ENCODE results near the gene EPHB6.

Gene EPHB6, protein sequence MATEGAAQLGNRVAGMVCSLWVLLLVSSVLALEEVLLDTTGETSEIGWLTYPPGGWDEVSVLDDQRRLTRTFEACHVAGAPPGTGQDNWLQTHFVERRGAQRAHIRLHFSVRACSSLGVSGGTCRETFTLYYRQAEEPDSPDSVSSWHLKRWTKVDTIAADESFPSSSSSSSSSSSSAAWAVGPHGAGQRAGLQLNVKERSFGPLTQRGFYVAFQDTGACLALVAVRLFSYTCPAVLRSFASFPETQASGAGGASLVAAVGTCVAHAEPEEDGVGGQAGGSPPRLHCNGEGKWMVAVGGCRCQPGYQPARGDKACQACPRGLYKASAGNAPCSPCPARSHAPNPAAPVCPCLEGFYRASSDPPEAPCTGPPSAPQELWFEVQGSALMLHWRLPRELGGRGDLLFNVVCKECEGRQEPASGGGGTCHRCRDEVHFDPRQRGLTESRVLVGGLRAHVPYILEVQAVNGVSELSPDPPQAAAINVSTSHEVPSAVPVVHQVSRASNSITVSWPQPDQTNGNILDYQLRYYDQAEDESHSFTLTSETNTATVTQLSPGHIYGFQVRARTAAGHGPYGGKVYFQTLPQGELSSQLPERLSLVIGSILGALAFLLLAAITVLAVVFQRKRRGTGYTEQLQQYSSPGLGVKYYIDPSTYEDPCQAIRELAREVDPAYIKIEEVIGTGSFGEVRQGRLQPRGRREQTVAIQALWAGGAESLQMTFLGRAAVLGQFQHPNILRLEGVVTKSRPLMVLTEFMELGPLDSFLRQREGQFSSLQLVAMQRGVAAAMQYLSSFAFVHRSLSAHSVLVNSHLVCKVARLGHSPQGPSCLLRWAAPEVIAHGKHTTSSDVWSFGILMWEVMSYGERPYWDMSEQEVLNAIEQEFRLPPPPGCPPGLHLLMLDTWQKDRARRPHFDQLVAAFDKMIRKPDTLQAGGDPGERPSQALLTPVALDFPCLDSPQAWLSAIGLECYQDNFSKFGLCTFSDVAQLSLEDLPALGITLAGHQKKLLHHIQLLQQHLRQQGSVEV

DNA sequence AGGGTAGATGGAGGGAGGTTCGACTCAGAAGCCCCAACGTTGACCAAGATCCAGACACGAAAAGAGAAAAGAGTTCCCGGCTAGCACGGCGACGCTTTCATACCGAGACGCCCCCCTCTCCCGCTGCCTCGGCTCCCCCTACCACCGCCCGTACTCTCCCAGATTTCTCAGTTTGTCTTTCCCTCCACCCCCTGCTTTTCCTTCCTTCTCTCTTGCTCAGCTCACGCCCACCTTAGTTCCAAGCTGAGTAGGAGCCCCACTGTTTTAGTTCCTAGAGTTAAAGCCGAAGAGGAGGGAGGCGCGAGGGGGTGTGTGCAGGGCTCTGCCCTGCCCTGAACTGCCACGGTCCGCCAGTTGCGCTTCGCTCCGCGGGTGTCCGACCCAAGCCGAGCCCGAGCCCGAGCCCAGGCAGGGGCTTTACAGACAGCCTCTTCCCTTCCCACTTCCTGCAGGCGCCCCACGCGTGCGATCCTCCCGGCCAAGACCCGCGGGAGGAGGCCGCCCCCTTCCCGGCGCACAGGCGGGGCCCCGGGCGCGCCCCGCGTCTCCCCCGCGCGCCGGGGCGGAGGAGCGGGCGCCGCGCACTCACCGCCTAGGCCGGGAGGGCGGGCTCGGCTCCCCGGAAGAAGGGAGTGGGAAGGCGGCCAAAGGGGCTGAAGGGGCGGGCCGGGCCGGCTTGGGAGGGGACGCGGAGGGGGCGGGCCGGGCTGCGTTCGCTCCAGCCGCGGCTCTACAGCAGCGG lies at the start of gene EPHB6:
Gene EPHB6, plus strand, starts transcription at position 705 of the 742 bp plus-strand sequence. CDS start 8,152 bp downstream, outside the sequence.
- DNase-seq (ENCODE audit: low spot score): no peak

DNA sequence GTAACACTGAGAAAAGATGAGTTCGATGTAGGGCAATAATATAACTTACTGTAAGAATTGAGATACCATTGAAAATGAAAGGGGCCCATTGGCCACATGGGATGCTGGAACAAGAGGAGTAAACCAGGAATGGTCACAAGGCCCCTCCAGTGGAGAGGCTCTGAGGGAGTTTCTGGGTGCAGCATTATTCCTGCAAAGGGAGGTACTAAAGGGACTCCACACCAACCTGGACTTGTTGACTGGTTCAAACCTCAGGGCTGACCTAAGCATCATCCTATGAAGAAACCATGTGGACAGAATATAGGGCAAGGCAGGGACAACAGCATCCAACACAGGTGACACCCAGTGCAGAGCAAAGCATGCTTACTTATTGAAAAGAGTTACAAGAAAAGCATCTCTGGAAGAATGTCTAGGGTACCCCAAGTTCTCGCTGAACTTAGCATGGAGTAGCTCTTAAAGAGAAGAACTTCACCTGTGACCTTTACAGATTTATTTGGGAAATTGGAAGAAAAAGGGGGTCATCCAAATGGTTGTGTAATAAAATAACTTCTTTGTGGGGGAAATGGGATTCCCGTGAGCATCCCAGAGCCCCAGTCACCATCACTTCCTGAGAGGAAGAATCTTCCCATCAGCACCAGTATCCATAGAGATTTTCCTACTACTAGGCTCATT lies 49.4 kb upstream of the EPHB6 start:
- DNase-seq (ENCODE audit: low spot score): no peak

DNA sequence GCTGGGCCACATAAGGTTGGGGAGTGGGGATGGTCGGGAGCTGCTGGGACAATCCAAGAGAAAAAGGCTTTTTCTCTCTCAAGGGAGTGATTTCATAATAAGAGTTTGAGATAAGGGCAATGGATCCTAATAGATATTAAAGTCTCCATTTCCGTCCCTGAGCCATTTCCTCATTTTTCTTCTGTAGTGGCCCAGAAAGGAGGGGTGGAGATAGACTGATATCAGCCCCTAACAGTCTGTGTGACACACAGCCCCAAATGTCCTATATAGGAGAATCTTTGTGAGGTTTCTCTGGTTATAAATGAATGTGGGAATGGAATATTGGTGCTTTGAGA lies 48.9 kb upstream of the EPHB6 start:
- no peak for DNase-seq (ENCODE audit: low spot score)

DNA sequence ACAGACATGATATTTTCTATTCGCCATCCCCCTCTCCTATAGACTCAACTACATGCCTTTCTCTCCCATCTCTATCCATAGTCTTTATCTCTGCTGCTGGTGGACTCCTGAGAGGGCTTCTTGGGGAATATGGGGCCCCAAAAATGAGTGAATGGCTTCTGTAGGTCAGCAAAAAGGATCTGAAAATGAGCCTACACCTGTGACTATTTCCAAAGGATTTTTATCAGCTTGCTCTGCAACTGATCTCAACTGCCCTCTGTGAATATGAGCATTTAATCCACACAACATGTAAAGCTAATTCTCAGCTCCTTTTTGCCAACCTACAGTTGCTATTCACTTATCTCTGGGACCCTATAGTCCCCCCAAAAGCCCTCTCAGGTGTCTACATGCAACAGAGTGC lies 47.9 kb upstream of the EPHB6 start:
- no peak for DNase-seq (ENCODE audit: low spot score)

DNA sequence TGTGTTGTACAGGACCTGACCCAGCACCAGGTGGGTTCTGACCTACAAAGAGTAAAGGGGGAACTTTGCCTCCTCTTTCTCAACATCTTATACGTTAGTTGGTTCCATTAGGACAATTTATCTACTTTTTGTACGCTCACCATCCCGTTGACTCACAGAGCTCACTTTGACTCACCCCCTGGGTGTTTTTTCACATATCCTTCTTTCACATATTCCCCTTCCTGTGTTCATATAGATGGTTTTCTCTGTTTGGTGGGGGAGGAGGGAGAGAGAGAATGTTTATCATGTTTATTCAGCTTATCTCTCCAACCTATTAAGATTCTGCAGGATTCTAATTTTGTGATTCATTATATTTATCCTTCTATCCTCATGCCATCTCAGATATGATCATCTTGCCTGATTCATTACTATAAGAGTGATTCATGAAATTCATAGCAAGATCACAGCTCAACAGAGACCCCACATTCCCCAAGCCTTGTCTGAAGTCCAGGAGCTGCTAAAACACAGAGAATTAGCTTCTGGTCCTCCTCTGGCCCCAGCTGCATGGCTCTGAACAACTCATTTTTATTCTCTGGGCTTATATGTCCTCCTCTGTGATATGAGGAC lies 46.9 kb upstream of the EPHB6 start:
- no peak for DNase-seq (ENCODE audit: low spot score)

DNA sequence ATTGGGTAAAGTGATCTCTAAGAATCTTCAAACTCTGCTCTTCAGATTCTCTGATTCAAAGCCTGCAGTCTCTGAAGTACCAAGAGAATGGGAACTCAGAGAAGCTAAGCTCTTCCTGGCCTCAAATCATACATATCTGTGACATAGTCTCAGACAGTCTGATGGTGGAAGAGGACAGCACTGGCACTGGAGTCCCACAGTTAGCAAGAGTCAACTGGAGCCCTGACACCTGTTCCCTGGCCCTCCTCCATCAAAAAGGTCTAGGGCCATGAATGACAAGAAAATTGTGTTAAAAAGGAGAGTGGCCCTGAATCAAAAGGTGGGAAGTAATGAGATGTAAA lies 46.4 kb upstream of the EPHB6 start:
- no peak for DNase-seq (ENCODE audit: low spot score)

DNA sequence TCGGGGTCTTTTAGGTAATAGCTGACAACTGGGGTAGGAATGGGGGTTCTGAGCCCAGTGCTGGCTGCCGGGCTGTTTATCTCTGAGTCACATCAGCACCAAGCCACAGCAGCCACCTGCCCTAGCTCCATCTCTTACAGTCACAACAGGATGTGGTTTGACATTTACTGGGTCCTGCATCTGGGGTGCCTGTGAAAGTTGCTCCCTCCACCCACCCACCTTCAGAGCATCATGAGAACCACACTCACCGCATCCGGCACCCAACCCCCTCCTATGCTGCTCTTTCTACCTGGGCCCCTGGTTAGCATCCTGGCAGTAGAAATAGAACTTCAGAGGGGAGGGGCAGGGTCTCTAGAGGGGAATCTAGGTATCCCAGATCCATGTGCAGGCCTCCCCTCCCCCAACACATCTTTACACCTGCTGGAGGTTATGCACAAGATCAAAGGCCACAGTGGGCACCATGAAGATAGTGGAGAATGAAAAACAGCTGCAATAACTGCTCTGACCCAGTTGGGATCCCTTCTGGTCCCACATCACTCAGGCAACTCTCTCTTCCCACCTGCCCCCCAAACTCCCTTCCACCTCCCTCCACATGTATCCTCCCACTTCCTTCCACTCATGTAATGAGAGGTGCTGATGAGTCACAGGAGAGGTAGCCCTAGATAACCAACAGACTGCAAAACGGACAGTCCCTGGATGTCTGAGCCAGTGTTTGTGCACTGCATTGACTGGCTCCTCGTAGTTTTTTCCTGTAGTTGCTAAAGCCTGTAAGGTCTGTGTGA lies 45.9 kb upstream of the EPHB6 start:
- DNase-seq (ENCODE audit: low spot score): no peak

DNA sequence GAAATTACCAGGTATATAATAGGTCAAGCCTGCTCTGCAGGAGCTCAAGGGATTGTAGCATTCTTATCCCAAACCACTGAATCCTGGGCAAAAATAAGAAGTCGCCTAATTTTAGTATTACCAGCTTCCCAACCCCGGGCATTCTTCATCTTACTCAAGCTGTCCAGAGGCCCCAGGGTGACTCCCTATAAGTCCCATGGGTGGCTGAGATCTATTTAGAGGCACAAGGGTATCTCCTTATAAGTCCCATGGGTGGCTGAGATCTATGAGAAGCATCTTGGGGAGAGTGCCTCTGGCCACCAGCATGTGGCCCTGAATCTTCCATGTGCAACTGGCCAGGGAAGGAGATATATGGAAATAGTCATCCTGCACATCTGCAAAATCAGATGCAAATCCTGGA lies 45.2 kb upstream of the EPHB6 start:
- no peak for DNase-seq (ENCODE audit: low spot score)

DNA sequence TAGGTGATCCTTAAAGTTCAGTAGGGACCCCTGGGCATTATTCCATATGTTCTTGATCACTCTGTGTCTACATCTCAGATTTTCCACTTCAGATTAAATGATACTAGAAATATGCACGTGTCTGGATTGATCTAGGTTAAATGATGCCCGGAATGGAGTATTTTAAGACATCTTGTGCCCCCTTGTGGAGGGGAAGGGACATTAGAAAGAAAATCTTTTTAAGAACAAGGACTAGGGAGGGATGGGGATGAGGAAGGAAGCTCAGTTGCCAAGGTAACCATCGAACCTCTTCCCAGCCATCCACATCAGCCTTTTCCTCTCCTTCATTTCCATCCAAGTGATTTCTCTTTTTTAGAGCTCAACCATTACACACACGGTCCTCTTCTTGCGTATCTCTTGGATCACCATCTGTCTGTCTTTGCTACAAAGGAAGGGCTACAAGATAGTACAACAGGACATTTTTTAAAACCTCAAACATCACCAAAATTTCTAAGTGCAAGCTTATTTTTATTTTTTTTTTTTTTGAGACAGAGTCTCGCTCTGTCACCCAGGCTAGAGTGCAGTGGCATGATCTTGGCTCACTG lies 43.6 kb upstream of the EPHB6 start:
- peak; percentile 59 for DNase-seq (ENCODE audit: low spot score)

DNA sequence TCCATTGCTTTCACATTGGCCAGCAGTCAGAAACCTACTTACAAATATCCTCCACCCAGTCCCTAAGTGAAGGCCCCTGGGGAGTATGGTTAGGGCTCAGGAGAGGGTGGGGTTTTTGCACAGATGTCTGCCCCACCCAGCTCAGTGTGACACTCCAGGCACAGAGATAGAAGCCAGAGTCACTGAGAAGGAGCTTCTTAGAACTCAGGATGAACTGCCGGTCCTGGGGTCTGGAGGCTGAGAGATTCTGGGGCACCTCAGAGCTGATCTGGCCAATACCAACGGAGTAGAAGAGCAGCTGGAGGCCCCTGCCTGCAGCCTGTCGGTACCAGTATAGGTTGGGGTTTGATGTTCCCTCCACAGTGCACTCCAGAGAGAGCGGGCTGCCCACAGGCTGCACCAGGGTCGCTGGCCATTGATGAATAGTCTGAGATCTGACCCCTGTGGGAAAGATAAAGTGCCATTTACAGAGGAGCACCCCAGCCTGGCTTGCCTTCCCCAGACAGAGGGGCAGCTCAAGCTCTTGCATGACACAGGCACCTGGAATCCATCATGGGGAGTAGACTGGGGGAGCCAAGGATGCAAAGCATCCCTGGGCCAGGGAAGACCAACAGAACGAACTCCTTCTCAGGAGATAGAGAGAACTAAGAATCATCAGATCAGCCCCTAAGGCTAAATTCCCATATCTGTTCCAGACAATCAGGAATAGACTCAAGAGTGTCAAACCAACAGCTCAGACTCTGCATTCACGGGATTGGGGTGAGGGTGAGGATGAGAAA lies 42.2 kb upstream of the EPHB6 start:
- no peak for DNase-seq (ENCODE audit: low spot score)

DNA sequence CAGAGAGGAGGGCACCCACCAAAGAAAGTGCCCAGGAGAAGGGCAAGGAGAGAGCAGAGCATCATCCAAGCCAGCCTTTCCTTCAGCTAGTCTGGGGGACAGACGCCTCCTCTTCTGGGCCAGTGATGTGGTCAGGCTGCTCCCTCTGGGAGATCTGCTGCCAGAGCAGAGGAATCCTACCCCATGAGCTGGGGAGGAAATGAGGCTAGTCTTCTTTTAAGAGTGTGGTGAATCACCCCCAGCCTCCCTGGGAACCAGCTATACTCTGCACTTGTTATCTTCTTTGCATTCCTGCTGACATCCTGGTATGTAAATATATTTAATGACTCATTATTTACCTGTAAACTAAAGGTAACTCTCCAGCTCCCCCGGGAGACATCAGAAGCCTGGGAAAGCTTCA lies 41.6 kb upstream of the EPHB6 start:
- DNase-seq (ENCODE audit: low spot score): no peak

DNA sequence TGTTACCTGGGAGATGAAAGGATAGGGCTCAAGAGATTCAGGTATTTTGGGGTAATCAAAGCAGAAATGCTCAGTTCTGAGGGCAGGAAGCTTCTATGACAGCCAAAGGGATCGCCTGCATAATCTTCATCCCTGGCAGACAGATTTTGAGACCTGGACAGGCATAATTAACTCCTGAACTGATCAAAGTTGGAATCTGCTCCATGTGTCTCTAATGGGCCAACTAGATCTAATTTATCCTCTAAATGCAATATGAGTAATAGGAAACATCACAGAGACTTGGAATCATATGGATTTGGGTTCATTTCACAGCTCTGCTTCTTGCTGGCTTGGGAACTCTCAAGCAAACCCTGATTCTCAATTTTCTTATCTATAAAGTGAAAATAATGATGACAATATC lies 41.2 kb upstream of the EPHB6 start:
- DNase-seq (ENCODE audit: low spot score): no peak

DNA sequence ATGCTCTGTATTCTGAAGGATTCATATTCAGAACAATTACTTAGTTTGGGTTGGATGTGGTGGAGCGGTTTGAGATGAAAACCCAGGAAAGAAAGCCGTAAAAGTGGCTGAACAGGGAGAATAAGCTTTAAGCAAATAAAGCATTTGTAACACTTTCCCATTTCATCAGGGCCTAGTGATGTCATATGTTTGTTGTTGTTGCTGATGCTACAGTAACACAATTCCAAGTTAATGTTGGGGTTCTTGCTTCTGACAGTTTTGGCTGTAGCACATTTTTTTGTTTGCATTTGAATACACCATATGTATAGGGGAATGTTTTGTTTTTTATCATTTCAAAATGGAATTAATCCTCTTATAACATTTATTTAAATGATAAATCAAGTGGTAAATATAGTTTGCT lies 40.4 kb upstream of the EPHB6 start:
- no peak for DNase-seq (ENCODE audit: low spot score)

DNA sequence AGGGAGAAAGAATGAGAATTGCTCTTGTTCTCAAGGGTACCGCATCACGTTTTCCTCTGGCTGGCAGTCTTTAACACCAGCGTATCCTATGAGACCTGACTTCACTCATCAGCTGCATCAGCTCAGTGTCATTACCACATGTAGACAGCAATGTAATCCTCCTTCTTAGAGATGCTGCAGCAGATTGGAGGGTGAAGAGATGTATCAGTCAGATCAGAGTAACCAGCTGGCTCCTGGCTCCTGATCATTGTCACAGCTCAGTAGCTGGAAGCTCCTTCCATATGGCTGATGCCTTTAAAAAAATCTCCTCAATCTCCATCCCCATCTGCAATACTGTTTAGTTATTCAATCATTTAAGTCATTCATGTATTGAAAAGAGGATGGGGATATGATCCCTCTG lies 39.7 kb upstream of the EPHB6 start:
- peak; percentile 11 for DNase-seq (ENCODE audit: low spot score)

DNA sequence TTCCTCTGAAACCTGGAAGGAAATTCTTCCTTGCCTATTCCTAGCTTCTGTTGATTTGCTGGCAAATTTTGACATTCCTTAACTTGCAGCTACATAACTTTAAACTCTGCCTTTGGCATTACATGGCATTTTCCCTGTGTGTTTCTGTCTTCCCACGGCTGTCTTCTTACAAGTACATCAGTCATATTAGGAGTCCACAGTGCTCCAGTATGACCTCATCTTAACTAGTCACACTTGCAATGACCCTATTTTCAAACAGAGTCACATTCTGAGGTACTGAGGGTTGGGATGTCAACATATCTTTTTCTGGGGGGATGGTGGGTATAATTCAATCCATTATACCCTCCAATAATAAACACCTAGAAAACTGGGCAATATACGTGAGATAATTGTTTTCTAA lies 37.4 kb upstream of the EPHB6 start:
- no peak for DNase-seq (ENCODE audit: low spot score)

DNA sequence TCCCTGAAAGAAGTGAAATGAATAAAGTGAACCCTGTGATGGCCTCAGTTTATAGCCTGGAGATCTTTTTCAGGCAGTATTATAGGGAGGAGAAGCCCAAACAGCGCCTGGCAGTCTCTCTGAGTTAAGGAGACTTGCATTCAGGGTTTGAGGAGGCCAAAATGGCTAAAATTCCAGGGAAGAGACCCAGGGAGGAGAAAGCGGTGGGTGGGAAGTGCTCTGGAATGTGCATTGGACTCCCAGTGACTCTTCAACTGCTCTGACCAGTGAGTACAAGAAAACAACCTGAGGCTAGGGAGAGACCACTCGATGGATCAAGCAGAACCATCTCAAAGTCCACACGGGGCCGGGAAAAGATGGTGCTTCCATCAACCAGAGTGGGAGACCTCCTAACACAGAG lies 35.3 kb upstream of the EPHB6 start:
- no peak for DNase-seq (ENCODE audit: low spot score)

DNA sequence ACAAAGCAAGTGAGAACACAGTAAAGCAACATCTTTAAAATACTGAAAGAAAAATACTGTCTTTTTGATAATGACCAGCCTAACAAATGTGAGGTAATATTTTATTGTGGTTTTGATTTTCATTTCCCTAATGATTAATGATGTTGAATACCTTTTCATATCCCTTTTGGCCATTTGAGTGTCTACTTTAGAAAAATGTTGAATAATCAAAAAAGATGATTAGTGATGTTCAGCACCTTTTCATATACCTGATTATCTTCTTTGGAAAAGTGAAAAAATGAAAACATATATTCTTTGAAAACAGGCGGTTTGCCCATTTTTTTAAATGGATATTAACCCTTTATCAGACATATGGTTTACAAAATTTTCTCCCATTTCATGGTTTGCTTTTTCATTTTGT lies 32.2 kb upstream of the EPHB6 start:
- DNase-seq (ENCODE audit: low spot score): no peak

DNA sequence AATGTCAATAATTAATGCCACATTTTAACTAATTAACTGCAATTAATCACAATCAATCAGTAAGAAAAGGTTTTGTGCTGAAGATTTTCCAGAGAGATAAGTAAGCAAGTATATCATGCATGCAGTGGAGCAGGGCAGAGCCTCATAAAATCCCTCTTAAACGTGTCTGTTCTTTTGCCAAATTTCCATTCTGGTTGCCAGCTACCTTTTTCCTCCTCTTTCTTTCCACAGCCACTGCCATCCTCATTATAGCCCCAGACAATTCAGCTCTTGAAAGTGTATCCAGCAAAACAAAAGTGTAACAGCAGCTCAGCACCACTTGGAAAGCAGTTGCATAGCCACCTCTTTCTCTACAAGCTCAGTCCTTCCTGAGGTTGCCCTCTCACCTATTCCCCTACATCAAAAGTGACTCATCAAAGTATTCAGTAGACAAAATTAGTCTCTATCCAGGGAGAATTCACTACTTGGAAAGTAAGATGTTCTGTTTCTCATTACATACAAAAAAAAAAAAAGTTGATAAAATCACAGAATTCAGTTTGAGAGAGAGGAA lies 26.9 kb upstream of the EPHB6 start:
- DNase-seq (ENCODE audit: low spot score): no peak

DNA sequence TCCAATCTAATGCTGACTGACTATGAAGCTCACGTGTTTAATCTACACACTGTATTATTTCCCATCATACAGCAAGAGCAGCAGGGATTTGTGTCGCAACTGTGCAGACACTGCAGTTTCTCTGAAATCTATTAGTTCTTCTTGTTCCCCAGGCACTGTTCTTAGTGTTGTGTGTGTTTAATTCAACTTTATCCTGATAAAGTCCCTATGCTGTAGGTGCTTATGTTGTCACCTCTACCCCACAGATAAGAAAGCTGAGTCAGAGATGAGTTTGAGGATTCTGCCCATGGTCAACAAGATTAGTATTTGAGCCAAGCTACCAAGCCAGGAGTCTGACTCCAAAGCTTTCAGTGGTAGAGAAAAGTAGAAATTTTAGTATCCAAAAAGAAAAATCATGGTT lies 22.5 kb upstream of the EPHB6 start:
- DNase-seq (ENCODE audit: low spot score): no peak

Data from pons (tissue), 1 donor.